Measurements from ENCODE around the gene SACM1L. TPM values are rescaled to one million over a fixed set of nuclear protein-coding genes. Genes with fewer than 3 reads are reported as not detected.

The SACM1L gene
- total and polyA plus RNA-seq, 2 of the 13 experiments (the other 11 are each of a cell fraction or from before 2014, with no cell fraction given): 15.1 to 27.8 TPM

DNA sequence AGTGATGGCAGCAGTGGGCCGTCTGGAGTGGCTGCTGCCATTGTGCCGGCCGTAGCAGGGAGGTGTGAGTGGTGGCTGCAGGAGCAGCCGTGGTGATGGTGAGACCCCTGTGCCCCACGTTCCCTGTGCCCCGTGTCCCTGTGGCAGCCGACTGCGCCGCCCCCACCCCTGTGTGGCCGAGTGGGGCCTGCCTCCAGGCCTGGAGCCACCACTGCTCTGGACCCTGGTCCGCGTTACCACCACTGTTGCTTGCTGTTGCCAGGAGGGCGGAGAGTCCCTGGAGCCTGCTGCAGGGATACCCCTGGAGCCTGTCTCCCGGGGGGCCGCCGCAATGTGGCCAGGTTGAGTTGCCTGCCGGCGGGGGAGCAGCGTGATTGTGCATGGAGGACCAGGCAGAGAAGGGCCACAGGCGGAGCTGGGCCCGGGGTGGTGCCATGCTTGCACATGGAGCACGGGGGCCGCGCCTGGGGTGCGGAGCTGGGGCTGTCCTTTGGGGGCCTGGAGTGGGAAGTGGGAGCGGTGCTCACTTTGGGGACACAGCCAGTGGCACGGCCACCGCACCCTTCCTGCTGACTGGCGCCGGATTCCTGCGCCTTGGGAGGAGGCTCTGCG is 57.1 kb downstream of the SACM1L start:
- H3K4me1 ChIP-seq (ENCODE audit: insufficient read depth, low read length): peaks cover 9% of the 10 kb centered on the region
- peaks cover 4 to 34% of the 10 kb centered on the region in 2 experiments; a peak in 4 of 5 replicates for H3K36me3 ChIP-seq (replicated peaks in 1 of 2; ENCODE audit: control insufficient read depth in 1 of 2, insufficient read depth in 2 of 2, low read length in 2 of 2)
- H2AFZ ChIP-seq (ENCODE audit: low read length): no peak overlapping the region
- POLR2A ChIA-PET: no interaction called here
- H3K79me2 ChIP-seq (ENCODE audit: insufficient read depth, low read length): no peaks in the 10 kb centered on the region
- H3K4me2 ChIP-seq (ENCODE audit: low read depth, low read length): no peak overlapping the region
- ATAC-seq (peak; percentile 20; the same call in 2 of the 3 replicates), DNase-seq (ENCODE audit: low spot score) (no peak), FAIRE-seq (no peak)
- no peaks in the 10 kb centered on the region for H3K27me3 ChIP-seq (ENCODE audit: control insufficient read depth in 1 of 2, insufficient read depth in 2 of 2, low read length in 2 of 2)
- no peak overlapping the region for H3K27ac ChIP-seq (ENCODE audit: extremely low read length, insufficient read depth, low read length)
- H3K4me3 ChIP-seq (replicated peaks in 1 of 3; ENCODE audit: insufficient read depth in 1 of 3, low read depth in 2 of 3, low read length in 3 of 3): no peak overlapping the region
- no peaks in the 10 kb centered on the region for H4K20me1 ChIP-seq (ENCODE audit: insufficient read depth, low read length)
- no peak overlapping the region for H3K9ac ChIP-seq (ENCODE audit: insufficient read depth, low read depth, low read length)
- WGBS (ENCODE audit: low lambda C conversion rate): 96% methylated on average over 22 of the region's 32 CpGs
- peak; percentile 69 for TF ChIP-seq AGO2 (optimal IDR thresholded peaks at IDR 0.05; ENCODE audit: low read depth, low read length)
- no peak for TF ChIP-seq AHR (CRISPR knock-in tag; IDR thresholded peaks at IDR 0.05)
- intact Hi-C loops (cut with micrococcal nuclease; ENCODE audit: unreplicated experiment): no loop called here
- in situ Hi-C loops (cut with HindIII; ENCODE audit: extremely low pct_ligation_motif_present, low pct_unique_long_range_greater_than_20kb): no loop called here
- CTCF ChIA-PET (ENCODE audit: low intra/inter-chr PET ratio, low total read pairs): no interaction called here
- H3K9me3 ChIP-seq (ENCODE audit: low read length): no peaks in the 10 kb centered on the region
- no TSS peak for BruUV-seq (replicated peaks)

DNA sequence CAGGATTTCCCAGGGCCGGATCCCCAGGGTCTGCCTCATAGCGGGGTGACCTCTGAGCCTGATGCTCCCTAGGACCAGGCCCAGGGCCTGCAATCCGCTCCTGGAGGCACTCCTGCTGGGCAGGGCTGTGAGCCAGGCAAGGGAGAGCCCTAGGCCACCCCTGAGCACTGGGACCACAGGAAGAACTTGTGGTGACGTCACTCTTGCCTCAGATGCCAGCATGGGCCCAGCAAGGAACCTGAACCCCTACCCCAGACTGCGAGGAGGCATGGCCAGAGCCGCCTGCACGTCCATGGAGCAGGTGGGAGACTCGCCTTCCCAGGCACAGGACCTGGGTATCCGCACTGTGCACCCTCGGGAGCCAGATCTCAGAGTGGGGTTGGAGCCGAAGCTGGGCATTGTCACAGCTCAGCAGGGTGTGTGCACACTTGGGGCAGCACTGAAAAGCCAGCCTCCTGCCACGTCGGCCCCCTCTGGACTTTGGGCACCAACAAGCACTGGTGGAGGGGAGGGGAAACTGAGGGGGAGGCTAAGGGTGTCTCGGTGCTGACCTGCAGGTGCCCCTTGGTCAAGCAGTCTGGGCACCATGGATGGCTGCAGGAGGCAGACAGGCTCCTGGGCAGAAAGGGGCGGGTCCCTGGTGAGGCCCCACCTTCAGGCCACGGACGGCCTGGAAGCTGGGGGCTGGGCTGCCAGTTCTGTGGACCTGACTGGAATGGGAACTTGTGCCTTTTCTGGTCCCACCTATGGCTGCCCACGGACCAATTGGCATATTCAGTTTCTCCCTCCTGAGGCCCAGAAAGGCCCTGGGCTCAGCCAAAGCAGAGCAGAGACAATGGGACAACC is 57.8 kb downstream of the SACM1L start:
- TF ChIP-seq AGO2 (optimal IDR thresholded peaks at IDR 0.05; ENCODE audit: low read depth, low read length): peak; percentile 67
- TF ChIP-seq, protein P1, sequence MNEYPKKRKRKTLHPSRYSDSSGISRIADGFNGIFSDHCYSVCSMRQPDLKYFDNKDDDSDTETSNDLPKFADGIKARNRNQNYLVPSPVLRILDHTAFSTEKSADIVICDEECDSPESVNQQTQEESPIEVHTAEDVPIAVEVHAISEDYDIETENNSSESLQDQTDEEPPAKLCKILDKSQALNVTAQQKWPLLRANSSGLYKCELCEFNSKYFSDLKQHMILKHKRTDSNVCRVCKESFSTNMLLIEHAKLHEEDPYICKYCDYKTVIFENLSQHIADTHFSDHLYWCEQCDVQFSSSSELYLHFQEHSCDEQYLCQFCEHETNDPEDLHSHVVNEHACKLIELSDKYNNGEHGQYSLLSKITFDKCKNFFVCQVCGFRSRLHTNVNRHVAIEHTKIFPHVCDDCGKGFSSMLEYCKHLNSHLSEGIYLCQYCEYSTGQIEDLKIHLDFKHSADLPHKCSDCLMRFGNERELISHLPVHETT (CRISPR knock-in tag; conservative IDR thresholded peaks at IDR 0.05): no peak
- peaks cover 13% of the 10 kb centered on the region for H3K4me1 ChIP-seq (ENCODE audit: insufficient read depth, low read length)
- FAIRE-seq: no peak
- 72% methylated on average over 4 of the region's 18 CpGs for WGBS (ENCODE audit: low lambda C conversion rate)
- intact Hi-C loops (cut with micrococcal nuclease; ENCODE audit: unreplicated experiment): no loop called here
- no TSS peak for BruUV-seq (replicated peaks)
- H3K4me3 ChIP-seq (replicated peaks in 1 of 3; ENCODE audit: insufficient read depth in 1 of 3, low read depth in 2 of 3, low read length in 3 of 3): no peak overlapping the region
- no peak overlapping the region for H3K9ac ChIP-seq (ENCODE audit: insufficient read depth, low read depth, low read length)
- H4K20me1 ChIP-seq (ENCODE audit: insufficient read depth, low read length): no peaks in the 10 kb centered on the region
- H3K4me2 ChIP-seq (ENCODE audit: low read depth, low read length): no peak overlapping the region
- in situ Hi-C loops (cut with HindIII; ENCODE audit: extremely low pct_ligation_motif_present, low pct_unique_long_range_greater_than_20kb): no loop called here
- H3K9me3 ChIP-seq (ENCODE audit: low read length): no peaks in the 10 kb centered on the region
- H3K79me2 ChIP-seq (ENCODE audit: insufficient read depth, low read length): no peaks in the 10 kb centered on the region
- DNase-seq (ENCODE audit: low spot score): no peak
- peak; percentile 47 for ATAC-seq
- ChIA-PET POLR2A (no interaction called here), CTCF (ENCODE audit: low intra/inter-chr PET ratio, low total read pairs) (no interaction called here)
- H3K36me3 ChIP-seq (replicated peaks in 1 of 2; ENCODE audit: control insufficient read depth in 1 of 2, insufficient read depth in 2 of 2, low read length in 2 of 2): peaks cover 4 to 27% of the 10 kb centered on the region in 2 experiments; a peak in 4 of 5 replicates
- H2AFZ ChIP-seq (ENCODE audit: low read length): no peak overlapping the region
- no peaks in the 10 kb centered on the region for H3K27me3 ChIP-seq (ENCODE audit: control insufficient read depth in 1 of 2, insufficient read depth in 2 of 2, low read length in 2 of 2)
- H3K27ac ChIP-seq (ENCODE audit: extremely low read length, insufficient read depth, low read length): no peak overlapping the region
